ENCODE measurements around the gene PRPF40A.

- TF ChIP-seq EZH2 (IDR thresholded peaks at IDR 0.05; ENCODE audit: borderline replicate concordance, low read depth, low read length, poor library complexity, severe bottlenecking): no peak
- no peak for TF ChIP-seq CTCF (conservative IDR thresholded peaks at IDR 0.05; ENCODE audit: low read depth, low read length)
These were observed 61.4 kb downstream of the PRPF40A start for GRCh38 chr2:152655880-152656279.
